HG03571 (cell line): ENCODE measurements around the gene GAMT.
"Not testable (repeated sequence)": the region's sequence is repeated elsewhere in the genome, so short reads cannot be mapped to it uniquely, and the experiment has no call there.

Experiments used
- ATAC-seq: cut with Tn5 transposase; IDR thresholded peaks from one replicate; pipeline ENCODE4 v1.9.1; 2021; ENCODE audit not compliant: unreplicated experiment

The GAMT gene

DNA sequence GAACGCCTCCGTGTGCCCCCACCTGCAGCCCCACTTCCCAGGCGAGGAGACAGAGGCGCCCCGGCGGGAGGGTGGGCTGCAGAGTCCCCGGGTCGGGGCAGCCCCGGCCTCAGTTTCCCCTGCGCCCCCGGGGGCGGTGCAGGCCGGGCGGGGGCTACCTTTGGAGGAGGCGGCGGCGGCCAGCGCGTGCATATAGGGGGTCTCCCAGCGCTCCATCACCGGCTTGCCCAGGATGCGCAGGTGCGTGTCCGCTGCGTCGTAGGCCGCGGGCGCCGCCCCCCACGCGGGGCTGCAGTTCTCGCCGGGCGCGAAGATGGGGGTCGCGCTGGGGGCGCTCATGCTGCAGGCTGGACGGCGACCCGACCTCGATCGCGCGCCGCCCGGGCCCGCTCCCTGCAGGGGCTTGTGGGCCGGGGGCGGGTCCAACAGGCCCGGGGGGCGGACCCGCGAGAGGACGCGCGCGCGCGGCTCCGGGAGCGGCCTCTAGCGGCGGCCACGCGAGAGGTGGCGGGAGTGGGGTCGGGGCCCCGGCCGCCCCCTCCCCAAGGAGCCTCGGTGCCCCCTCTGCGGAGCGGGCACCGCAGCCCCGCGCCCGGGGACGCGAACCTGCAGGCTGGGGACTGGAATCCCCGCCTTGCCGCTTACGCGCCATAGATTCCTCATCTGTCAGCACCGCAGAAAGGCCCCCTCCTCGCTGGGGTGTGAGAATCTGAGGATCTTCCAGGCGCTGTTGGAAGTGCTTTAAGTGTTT, at the start of gene GAMT:
Gene GAMT, minus strand, starts transcription at position 405 of the 751 bp plus-strand sequence. Its CDS starts 66 bp downstream, at position 339.
- ATAC-seq = no peak

DNA sequence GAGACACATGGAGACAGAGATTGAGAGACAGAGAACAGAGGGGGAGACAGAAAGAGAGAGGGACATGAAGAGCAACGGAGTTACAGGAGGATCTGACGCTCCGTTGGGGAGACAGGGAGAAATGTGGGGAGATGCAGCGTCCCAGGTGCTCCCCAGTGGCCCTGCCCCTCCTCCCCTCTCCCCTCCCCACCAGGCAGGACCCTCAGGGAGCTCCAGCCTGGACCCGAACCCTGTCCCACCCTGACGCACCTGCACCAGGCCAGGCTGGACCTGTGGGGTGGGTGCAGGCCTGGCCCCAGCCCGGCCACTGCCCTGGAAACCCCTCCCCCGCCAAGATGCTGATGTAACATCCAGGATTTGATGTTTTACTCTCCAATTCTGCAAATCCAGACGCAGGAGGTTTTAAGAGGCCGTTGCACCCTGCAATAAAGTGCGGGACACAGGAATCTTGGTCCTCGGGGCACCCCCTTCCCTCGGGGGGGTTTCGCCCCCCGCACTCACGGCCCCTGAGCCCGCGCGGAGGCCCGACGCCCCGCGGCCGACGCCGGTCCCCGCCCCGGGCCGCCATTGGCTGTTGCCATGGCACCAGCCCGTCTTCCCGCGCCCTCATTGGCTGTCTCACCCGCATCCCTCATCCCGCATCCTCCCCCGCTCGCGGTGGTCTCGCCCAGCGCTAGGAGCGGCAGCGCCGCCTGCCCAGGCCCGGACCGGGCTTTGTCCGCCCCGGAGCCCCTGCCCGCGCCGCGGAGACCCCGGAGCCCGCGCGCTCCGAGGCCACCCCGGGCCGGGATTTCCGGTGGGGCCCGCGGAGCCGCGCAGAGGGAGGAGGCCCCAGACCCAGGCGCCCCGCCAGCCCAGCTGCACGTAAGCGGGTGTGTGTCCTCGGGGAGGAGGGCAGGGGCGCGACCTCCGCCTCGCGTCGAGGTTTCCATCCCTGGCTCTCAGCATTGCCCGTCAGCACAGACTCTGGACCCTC, 48.4 kb upstream of the GAMT start, which contains the start of gene APC2:
Gene APC2, plus strand, starts transcription at position 655 of the 976 bp plus-strand sequence. CDS start 2,881 bp downstream, outside the sequence.
- ATAC-seq = no peak

DNA sequence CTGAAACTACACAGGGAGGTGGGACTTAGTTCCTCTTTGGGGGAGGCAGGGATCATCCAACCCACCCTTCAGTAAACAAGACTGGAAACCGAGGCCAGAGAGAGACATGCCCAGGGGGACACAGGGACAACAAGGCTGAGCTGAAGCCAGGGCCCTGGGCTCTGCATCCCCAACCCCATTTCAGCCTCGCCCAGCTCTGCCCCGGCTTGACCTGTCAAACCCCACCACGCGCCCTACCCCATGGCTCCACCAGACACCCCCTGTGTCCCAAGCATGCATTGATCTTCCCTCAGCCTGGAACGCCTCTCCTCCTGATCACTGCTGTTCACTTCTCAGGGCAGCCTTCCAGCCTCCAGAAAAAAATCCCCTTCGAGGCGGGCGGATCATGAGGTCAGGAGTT, 46.6 kb upstream of the GAMT start:
- no peak for ATAC-seq

DNA sequence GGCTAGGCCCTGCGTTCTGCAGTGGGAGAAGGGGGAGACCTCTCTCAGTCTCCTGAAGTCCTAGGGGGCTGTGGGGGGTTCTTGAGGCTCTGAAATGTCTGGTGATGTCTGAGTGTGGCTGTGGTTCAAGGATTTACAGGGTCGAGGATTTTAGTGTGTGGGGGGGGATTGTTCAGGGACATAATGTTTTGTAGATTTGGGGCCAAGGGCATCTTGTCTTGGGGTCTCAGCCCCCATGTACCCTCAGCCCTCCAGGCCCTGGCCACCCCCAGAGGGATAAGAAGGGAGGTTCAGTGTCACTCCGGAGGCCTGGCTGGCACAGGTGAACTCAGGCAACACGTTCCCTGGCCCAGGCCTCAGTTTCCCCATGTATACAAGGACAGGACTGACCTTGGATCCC, 46.2 kb upstream of the GAMT start:
- no peak for ATAC-seq

DNA sequence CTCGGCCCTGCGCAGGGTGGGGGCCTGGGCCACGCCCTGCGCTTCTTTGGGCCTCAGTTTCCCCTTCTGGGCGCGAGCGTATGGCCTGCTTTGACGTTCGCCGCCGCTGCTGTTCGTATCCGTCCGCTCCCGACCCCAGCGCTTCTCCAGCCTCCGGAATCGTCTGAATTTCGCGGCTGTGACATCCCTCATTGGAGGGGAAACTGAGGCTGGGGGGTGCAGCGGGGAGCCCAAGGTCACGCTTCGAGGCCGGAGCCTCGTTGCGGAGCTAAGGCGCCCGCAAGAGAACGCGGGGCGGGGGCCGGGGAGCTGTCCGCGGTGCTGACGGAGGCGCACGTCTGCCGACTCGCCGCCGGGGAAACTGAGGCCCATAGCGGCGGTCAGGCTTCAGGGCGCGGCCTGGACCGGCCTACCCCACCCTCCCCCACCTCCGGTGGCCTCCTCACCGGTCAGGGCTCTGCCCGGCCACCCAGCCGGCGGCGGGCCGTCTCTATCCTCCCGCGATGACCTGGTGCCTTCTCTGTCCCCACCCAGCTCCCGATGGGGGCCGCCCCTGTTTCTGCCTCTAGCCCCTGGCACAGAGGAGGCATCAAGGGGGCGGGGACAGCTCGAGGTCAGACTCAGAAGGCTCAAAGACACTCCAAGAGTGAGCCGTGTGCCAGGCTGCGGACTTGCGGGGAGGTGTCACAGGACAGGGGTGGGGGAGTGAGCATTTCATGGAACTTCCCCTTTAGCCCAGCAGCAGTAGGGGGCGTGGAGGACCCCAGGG, 45.6 kb upstream of the GAMT start:
- ATAC-seq = no peak

DNA sequence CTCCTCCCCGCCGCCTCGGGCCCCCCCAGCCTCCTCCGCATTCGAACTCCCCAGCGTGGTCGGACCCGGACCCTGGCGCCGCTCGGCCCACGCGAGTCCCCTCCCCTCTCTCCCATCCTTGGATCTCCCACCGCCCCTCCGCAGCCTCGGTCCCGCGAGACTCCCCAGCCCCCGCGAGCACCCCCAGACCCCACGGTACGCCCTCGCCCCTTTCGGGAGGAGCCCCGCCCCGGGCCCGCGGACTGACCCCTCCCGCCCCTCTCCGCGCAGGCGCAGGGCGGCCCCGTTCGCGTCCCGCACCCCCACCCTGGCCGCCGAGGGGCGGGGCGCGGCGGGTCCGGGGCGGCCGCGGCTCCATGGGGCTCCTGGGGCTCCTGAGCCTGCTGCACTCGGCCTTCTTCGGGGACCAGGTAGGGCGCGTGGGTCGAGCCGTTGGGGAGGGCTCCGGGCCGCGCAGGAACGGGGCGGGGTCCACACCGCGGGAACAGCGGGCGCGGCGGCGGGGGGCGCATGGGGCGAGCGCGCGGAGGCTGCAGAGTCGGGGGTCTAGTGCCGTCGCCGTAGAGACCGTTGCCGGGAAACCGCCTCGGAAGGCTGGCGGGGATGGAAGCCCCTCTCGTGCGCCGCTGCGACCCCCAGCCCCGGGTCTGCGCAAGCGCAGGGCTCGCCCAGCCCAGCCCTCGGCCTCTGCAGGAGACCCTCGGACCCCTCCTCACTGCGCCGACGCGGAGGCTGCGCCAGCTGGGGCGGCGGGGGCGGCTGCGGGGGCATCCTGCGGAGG, 44.8 kb upstream of the GAMT start:
- ATAC-seq = no peak

DNA sequence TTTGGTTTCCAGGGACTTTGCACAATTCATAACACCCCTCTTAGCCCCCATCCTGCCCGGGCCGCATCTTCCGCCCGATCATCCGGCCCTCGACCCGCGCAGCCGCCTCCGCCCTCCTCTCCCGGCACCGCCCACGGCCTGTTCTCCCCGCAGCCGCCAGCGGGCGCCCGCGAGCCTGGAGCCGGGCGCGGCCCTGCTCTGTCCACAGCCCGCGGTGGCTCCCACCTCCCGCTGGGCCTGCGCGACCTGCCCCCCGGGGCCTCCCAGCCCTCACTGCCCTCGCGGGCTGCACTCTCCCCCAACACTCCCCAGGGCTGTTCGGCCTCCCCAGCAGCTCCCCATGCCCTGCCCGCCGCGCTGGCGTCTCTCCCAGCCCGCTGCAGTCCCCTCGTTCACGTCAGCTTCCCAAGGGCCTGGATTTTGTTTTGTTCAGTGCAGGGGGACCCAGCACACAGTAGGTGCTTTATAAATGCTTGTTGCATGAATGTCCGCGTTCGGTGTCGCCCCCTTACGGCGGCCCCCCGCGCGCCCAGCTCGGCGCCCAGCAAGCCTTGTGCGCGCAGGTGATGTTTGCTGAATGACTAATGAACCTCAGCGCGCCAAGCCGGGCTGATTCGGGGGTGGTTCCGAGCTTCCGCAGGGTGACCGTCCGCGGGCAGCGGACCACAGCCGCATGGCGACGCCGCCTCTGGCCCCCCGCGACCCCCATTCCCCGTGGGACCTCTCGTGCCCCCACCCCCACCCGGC, 44.0 kb upstream of the GAMT start:
- ATAC-seq = peak; percentile 69

DNA sequence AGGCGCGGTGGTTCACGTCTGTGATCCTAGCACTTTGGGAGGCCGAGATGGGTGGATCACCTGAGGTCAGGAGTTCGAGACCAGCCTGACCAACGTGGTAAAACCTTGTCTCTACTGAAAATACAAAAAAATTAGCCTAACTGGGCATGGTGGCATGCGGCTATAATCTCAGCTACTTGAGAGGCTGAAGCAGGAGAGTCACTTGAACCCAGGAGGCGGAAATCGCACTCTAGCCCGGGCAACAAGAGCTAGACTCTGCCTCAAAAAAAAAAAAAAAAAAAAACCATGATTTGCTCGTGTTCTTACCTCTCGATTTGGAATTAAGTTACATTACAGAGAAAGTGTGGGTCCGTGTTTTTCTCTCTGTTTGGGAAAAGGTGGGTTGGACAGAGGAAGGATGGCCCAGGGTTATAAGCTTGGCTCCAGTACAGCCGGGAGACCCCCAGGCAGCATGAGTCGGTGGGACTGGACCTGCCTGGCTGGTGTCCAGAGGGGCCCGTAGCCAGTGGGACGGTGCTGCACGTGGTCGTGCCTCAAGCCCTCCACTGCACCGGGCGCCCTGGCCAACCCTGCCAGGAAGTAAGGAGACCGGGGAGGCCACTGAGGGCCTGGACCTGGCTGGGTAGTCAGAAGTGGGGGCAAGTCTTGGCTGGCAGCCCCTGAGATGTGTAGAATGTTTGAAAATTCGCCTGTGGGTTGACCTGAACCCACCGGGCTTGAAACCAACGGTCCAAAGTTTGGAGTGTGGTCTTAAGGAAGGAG, 40.5 kb upstream of the GAMT start:
- ATAC-seq = no peak

DNA sequence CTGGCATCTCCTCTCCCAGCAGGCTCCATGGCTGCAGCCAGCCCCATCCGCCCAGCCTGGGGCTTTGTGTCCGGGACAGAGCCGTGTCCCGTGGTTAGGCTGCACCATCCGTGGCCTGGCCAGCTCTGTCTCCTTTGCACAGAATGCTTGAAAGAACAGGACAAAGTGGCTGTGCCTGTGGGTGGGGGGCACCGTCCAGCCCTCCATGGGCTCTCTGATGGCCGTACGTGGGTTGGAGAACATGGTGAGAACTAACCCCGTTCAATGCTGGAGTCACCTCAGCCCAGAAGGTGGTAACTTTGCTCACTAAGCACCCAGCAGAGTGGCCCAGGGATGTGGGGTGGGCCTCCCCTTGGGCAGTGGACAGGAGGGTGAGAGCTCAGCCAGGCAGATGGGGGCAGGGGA, 39.7 kb upstream of the GAMT start:
- ATAC-seq = no peak

DNA sequence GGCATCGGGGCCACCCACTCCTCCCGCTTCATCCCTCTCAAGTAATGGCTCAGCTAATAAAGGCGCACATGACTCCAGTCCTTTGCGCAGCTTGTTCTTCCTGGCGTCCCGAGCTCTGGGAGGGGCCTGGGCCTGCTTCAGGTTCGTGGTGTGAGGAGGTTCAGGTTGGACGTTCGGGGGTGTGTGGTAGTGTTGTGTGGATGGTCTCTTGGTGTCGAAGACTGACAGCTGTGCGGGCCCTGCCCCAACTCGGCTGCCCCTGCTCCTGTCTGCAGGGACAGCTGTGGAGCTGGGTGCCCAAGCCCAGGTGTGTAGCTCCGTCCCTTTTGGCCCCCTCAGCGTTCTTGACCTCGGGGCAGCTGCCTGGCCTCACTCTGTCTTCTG, 39.1 kb upstream of the GAMT start:
- ATAC-seq = no peak

DNA sequence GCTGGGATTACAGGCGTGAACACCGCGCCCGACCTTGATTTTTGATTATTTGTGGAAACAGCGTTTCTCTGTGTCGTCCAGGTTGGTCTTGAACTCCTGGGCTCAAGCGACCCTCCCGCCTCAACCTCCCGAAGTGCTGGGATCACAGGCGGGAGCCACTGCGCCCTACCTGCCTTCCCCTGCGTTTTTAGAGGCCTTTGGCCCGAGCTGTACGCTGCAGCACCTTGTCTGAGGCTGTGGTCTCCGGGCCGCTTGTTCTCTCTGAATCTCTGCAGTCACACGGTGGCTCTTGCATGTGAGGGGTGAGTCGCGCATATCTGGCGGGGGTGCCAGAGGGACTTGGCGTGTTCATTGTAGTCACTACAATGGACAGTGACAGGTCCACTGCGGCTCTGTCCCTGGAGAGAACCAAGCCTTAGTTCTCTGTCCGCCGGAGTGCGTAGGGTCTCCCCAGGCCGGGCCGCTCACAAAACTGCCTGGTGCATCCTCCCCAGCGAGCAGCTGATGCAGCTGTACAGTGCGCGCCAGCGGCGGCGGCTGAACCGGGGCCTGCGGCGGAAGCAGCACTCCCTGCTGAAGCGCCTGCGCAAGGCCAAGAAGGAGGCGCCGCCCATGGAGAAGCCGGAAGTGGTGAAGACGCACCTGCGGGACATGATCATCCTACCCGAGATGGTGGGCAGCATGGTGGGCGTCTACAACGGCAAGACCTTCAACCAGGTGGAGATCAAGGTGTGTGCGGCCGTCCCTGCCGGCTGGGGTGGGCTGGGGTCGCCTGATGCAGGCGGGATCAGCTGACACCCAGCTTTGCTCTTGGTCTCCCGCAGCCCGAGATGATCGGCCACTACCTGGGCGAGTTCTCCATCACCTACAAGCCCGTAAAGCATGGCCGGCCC, 38.4 kb upstream of the GAMT start:
- ATAC-seq = not testable (repeated sequence)

DNA sequence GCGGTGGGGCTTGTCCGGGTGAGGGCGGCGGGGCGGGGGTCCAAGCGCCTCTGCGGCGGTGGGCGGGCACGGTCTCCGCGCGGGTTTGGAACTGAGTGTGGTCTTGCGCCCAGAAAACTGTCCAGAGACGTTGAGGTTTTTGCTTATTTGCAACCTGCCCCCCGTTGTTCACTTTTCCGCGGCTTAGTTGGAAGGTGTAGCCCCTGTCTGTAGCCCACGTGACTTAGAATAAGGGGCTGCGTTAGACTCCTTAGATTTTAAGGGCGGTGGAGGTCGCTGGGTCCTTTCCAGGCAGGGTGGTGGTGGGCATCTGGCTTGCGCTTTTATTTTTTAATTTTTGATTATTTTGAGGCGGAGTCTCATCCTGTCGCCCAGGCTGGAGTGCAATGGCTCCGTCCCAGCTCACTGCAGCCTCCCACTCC, 37.6 kb upstream of the GAMT start:
- ATAC-seq = no peak

DNA sequence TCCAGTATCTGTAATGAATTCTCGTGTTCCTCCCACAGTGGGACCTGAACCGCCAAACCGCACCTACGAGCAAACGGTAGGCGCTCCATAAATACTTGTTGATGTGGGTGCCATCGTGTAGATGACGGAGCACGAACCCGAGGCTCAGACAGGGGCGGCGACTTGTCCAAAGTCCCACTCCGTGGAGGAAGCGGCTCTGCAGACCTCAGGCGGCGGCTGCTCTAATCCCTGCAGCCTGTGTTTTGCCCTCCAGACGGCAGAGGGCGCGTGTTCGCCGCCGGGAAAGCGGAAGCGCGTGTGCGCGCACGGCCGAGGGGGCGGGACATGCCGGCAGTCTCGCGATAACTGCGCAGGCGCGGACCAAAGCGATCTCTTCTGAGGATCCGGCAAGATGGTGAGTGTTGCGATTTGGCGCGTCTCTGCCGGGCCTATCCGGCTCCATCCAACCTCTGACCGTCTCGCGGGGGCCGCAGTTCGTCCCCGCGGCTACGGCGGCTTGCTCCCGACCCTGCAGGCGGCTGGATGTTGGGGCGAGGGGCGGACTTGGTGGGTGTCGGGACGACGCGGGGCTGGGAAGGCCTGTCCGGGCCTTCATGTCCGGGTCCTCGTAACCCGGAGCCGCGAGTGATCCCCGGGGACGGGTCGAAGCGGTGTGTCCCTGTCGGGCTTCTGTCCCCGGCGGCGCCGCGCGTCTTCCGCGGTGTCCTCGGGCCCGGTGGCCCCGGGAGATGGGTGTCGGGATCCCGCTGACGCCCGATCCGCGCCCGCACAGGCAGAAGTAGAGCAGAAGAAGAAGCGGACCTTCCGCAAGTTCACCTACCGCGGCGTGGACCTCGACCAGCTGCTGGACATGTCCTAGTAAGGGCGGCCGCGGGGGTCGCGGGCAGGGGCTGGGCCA, 36.9 kb upstream of the GAMT start, which contains the start of gene RPS15:
Gene RPS15, plus strand, starts transcription at position 362 of the 898 bp plus-strand sequence. Its CDS starts 30 bp downstream, at position 392.
- peak; percentile 71 for ATAC-seq

DNA sequence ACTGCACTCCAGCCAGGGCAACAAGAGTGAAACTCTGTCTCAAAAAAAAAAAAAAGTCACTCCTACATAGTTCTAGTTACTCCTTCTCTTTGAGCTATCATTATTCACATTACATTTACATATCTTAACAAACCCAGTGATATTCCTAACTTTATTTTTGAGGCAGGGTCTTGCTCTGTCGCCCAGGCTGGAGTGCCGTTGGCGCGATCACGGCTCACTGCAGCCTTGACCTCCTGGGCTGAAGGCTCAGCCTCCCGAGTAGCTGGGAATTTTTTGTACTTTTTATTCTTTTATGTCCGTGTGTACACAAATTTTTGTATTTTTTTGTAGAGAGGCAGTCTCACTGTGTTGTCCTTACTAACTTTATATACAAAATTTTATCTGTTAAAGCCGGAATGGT, 36.3 kb upstream of the GAMT start:
- ATAC-seq = no peak

DNA sequence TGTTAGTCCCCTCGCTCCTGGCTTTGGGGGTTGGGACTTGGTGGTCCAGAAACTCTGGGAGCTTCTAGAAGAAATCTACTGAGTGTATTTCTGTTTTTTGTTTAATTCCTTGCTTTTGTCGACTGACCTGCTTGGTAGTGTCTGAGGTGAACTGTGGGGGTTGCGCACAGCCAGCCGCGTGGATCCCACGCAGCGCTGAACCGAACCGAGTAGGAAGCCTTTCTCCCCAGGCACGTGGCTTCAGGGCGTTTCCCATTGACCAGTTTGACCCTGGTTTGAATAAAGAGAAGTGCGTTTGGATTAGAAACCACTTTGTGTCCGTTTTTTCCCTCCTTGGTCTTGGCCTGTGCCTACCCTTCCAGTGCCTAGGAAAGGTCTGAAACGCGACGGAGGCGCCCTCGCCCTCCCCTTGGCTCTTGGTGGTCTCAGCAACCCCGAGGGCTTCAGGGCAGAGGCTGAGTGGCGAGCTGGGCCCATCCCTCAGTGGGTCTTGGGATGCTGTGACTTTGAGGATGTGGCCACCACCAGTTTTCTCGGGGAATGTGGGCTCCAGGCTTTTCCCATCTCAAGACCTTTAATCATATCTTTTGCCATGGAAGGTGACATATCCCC, 34.1 kb upstream of the GAMT start:
- no peak for ATAC-seq

DNA sequence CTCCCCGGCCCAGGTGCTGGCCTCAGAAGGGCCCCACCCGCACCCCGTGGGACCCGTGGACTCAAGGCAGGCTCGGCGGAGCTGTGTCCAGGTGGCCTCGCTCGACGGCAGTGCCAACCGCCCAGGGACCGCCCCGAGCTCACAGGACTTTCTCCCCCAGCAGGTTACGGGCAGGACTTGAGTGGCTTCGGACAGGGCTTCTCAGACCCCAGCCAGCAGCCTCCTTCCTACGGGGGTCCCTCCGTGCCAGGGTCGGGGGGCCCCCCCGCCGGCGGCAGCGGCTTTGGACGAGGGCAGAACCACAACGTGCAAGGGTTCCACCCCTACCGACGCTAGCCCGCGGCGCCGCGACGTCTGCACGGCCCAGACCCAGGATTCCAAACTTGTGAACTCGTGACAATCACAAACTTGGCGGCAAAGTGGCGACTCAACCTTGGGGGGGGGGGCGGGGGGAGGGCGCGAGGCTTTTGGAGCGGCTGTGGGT, 33.3 kb upstream of the GAMT start:
- no peak for ATAC-seq
